KMS-11 (cell line): ENCODE measurements around the gene EFCAB6.

ENCODE experiments used
- H2AFZ ChIP-seq: fragments of 200-600 bp; sonication (generic); 2 replicates; pipeline ENCODE4 v1.6.1; 2016; ENCODE audit warnings: antibody characterized with exemption, mixed run types, low read depth
- H3K27ac ChIP-seq: fragments of 200-600 bp; sonication (generic); 2 replicates; pipeline ENCODE4 v1.6.1; 2016; ENCODE audit warnings: mild to moderate bottlenecking, mixed run types
- H3K27me3 ChIP-seq: fragments of 200-600 bp; sonication (generic); 2 replicates; pipeline ENCODE4 v1.6.1; 2017; ENCODE audit warnings: mild to moderate bottlenecking, low read depth, mixed run types, moderate library complexity; ENCODE audit not compliant: insufficient read depth
- H3K36me3 ChIP-seq: fragments of 200-600 bp; sonication (generic); 2 replicates; pipeline ENCODE4 v1.6.1; 2017; ENCODE audit warnings: mild to moderate bottlenecking, mixed run types; ENCODE audit not compliant: insufficient read depth
- H3K4me1 ChIP-seq: fragments of 200-600 bp; sonication (generic); 2 replicates; pipeline ENCODE4 v1.6.1; 2016; ENCODE audit warnings: mild to moderate bottlenecking, low read depth, mixed run types; ENCODE audit not compliant: poor library complexity, severe bottlenecking
- H3K4me2 ChIP-seq: fragments of 200-600 bp; sonication (generic); 2 replicates; pipeline ENCODE4 v1.7.0; 2016; ENCODE audit warnings: mild to moderate bottlenecking, mixed run types
- H3K4me3 ChIP-seq: fragments of 200-600 bp; sonication (generic); IDR thresholded peaks from 2 replicates; pipeline ENCODE4 v1.6.1; 2017; ENCODE audit warnings: low read depth, low read length, mixed read lengths; ENCODE audit not compliant: insufficient read depth
- H3K79me2 ChIP-seq: fragments of 200-600 bp; sonication (generic); 2 replicates; pipeline ENCODE4 v1.6.1; 2016; ENCODE audit warnings: low read depth, mixed run types; ENCODE audit not compliant: insufficient read depth
- H3K9ac ChIP-seq: fragments of 200-600 bp; sonication (generic); 2 replicates; pipeline ENCODE4 v1.6.1; 2016; ENCODE audit warnings: mild to moderate bottlenecking, mixed run types
- H4K20me1 ChIP-seq: fragments of 200-600 bp; sonication (generic); 2 replicates; pipeline ENCODE4 v1.6.1; 2016; ENCODE audit warnings: mild to moderate bottlenecking, mixed run types; ENCODE audit not compliant: insufficient read depth
- TF ChIP-seq, protein P1 (sequence below): fragments of 200-600 bp; sonication (generic); conservative IDR thresholded peaks from 2 replicates; pipeline ENCODE4 v1.6.1; 2017; ENCODE audit warnings: low read depth, mild to moderate bottlenecking, antibody characterized with exemption, low read length, moderate library complexity, mixed read lengths

EFCAB6 gene

DNA sequence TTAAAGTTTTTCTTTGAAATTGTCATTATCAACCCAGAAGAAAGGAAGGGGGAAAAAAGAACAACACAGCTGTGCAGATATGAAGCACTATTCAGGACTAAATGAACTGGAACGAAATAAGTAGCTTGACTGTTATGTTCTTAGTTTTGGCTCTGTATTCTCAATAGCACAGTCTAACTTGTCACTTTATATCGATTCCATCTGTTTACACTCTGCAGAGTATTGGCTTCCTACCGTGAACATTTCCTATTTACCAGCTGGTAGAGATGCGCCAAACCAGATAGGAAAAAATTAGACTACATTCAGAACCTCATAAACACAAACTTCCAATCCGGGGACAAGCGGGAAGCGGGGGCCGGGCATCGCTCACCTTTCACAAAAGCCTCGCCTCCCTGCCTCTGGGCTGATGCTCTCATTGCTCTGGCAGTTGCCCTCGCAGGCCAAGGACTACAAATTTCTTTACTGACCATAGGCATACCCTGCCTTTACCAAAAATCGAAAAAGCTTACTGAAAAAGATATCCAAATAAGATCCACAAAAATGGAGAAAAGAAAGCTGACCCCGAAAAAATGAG, 66.2 kb downstream of the EFCAB6 start:
- TF ChIP-seq, protein P1, sequence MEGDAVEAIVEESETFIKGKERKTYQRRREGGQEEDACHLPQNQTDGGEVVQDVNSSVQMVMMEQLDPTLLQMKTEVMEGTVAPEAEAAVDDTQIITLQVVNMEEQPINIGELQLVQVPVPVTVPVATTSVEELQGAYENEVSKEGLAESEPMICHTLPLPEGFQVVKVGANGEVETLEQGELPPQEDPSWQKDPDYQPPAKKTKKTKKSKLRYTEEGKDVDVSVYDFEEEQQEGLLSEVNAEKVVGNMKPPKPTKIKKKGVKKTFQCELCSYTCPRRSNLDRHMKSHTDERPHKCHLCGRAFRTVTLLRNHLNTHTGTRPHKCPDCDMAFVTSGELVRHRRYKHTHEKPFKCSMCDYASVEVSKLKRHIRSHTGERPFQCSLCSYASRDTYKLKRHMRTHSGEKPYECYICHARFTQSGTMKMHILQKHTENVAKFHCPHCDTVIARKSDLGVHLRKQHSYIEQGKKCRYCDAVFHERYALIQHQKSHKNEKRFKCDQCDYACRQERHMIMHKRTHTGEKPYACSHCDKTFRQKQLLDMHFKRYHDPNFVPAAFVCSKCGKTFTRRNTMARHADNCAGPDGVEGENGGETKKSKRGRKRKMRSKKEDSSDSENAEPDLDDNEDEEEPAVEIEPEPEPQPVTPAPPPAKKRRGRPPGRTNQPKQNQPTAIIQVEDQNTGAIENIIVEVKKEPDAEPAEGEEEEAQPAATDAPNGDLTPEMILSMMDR = no peak
- Histone ChIP-seq H3K27ac (no peak overlapping the region), H3K36me3 (no peaks in the 10 kb centered on the region), H3K4me1 (no peaks in the 10 kb centered on the region), H3K9ac (no peak overlapping the region), H3K79me2 (no peaks in the 10 kb centered on the region), H3K4me2 (no peak overlapping the region), H3K4me3 (no peak overlapping the region), H4K20me1 (no peaks in the 10 kb centered on the region), H2AFZ (no peak overlapping the region), H3K27me3 (peaks cover 7% of the 10 kb centered on the region)

DNA sequence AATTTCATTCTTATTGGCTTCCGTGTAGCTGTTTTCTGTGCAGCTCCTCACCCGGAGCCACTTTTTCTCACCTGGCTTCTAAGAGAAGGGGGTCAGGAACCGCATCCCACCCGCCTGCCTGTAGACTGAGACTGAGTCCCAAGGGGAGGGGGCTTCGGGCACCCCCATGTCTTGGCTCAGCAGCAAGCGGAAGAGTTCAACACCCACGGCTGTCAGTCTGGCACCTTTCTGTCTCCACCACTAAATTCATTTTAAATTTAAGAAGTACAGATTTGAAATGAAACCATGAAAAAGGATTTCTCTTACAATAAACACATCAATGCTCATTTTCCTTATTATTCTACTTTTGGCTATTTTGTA, 66.7 kb downstream of the EFCAB6 start:
- no peak overlapping the region for H3K4me3 ChIP-seq
- H3K4me1 ChIP-seq = no peaks in the 10 kb centered on the region

DNA sequence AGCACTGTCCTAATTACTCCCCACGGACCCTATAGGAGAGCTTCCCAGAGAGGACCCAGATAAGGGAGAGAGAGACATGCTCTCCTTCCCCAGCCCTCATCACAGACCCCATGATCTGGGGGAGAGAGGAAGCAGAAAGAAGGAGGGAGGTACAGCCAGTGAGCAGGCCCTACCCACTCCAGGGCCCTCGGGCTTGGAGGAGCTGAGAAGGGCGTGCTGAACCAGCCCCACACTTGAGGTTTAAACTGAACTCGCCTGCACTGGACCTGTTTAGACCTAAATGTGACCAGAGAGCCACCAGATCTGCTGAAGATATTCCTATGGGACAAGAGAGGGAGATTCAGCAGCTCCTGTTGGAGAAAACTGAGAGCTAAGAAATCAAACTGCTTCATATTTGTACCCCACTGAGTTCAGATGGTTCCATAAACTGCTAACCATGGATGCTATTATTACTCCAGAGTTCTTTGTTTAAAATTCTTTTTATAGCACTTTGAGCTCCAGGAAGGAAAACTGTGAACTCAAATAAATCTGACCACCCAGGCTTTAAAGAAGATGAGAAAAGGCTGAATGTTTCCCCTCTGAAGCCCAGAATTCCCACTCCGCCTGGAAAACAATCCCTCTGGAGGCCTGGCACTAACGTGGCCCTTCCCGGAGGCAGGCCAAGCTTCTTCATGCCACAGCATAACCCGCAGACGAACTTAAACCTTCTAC, 67.2 kb downstream of the EFCAB6 start:
- Histone ChIP-seq H3K9ac (no peak overlapping the region), H3K4me3 (no peak overlapping the region), H3K79me2 (no peaks in the 10 kb centered on the region), H2AFZ (no peak overlapping the region), H3K36me3 (no peaks in the 10 kb centered on the region), H3K4me1 (no peaks in the 10 kb centered on the region), H3K4me2 (no peak overlapping the region), H3K27ac (no peak overlapping the region), H3K27me3 (peaks cover 3% of the 10 kb centered on the region), H4K20me1 (no peaks in the 10 kb centered on the region)
- TF ChIP-seq, protein P1 = no peak

More for the DNA sequence above, 66.7 kb downstream of the EFCAB6 start:
- Histone ChIP-seq H3K79me2 (no peaks in the 10 kb centered on the region), H3K4me2 (no peak overlapping the region), H3K36me3 (no peaks in the 10 kb centered on the region), H3K27me3 (peaks cover 5% of the 10 kb centered on the region), H3K27ac (no peak overlapping the region), H4K20me1 (no peaks in the 10 kb centered on the region), H2AFZ (no peak overlapping the region), H3K9ac (no peak overlapping the region)
- TF ChIP-seq, protein P1 = no peak

DNA sequence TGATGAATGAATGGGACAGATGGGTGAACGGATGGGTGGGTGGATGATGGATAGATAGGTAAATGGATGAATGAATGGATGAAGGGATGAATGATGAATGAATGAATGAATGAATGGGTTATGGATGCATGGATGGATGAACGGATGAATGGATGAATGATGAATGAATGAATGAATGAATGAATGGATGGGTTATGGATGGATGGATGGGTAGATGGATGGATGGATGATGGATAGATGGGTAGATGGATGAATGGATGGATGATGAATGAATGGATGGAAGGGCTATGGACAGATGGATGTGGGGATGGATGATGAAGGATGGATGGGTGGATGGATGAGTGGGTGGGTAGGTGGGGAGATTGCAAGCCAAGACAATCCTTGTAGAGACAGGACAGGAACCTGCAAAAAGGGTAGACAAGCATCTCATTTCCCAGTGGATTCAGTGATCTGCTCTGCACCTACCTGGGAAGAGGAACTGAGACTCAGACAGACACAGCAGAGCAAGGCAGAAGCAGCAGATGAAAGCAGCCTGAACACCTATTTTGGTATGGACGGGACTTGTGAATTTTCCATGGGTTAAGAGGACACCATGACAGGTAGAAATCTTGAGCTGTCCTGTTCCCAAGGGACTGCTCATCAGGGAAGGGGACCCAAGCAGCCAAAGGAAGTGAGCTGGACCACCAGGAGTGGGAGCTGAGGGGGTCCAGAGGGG, 68.0 kb downstream of the EFCAB6 start:
- no peak overlapping the region for H2AFZ ChIP-seq
- no peaks in the 10 kb centered on the region for H3K4me1 ChIP-seq
- H3K36me3 ChIP-seq = no peaks in the 10 kb centered on the region
- no peaks in the 10 kb centered on the region for H3K79me2 ChIP-seq
- no peak overlapping the region for H3K27ac ChIP-seq
- H3K9ac ChIP-seq = no peak overlapping the region
- H4K20me1 ChIP-seq = no peaks in the 10 kb centered on the region
- no peak overlapping the region for H3K4me2 ChIP-seq
- TF ChIP-seq, protein P1 = no peak
- peaks cover 3% of the 10 kb centered on the region for H3K27me3 ChIP-seq
- H3K4me3 ChIP-seq = no peak overlapping the region
